Measurements from ENCODE around the gene HECTD4. TPM values are rescaled to one million over a fixed set of nuclear protein-coding genes. Genes with fewer than 3 reads are reported as not detected.

The HECTD4 gene
- total RNA-seq, 1 donor from 2014 or later, result 22.7 TPM

- Histone ChIP-seq H3K36me3 (ENCODE audit: control insufficient read depth, insufficient read depth, low read length) (no peaks in the 10 kb centered on the region), H3K27me3 (ENCODE audit: control insufficient read depth, insufficient read depth, low read length) (no peaks in the 10 kb centered on the region), H3K4me3 (ENCODE audit: low read depth, low read length) (no peak overlapping the region)
- TF ChIP-seq, protein P1, sequence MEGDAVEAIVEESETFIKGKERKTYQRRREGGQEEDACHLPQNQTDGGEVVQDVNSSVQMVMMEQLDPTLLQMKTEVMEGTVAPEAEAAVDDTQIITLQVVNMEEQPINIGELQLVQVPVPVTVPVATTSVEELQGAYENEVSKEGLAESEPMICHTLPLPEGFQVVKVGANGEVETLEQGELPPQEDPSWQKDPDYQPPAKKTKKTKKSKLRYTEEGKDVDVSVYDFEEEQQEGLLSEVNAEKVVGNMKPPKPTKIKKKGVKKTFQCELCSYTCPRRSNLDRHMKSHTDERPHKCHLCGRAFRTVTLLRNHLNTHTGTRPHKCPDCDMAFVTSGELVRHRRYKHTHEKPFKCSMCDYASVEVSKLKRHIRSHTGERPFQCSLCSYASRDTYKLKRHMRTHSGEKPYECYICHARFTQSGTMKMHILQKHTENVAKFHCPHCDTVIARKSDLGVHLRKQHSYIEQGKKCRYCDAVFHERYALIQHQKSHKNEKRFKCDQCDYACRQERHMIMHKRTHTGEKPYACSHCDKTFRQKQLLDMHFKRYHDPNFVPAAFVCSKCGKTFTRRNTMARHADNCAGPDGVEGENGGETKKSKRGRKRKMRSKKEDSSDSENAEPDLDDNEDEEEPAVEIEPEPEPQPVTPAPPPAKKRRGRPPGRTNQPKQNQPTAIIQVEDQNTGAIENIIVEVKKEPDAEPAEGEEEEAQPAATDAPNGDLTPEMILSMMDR (IDR thresholded peaks at IDR 0.05; ENCODE audit: insufficient read depth, low read length, poor library complexity, severe bottlenecking), result no peak
- no peak for DNase-seq (ENCODE audit: low read depth)
These were observed 19.9 kb downstream of the HECTD4 start for GRCh38 chr12:112362310-112362709.

DNA sequence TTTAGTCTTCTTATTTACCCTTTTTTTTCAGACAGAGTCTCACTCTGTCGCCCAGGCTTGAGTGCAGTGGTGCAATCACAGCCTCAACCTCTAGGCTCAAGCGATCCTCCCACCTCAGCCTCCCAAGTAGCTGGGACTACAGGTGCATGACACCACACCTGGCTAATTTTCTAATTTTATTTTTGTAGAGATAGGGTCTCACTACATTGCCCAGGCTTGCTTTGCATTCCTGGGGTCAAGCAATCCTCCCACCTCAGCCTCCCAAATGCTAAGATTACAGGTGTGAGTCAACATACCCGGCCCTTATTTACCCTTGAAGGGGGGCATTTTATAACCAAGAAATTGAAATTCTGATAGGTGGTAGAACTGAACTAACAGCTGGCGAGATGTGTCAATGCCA is 21.0 kb downstream of the HECTD4 start:
- Histone ChIP-seq H3K4me3 (ENCODE audit: low read depth, low read length) (no peak overlapping the region), H3K27me3 (ENCODE audit: control insufficient read depth, insufficient read depth, low read length) (no peaks in the 10 kb centered on the region), H3K36me3 (ENCODE audit: control insufficient read depth, insufficient read depth, low read length) (no peaks in the 10 kb centered on the region)
- no peak for DNase-seq (ENCODE audit: low read depth)
- TF ChIP-seq, protein P1 (IDR thresholded peaks at IDR 0.05; ENCODE audit: insufficient read depth, low read length, poor library complexity, severe bottlenecking), result no peak

DNA sequence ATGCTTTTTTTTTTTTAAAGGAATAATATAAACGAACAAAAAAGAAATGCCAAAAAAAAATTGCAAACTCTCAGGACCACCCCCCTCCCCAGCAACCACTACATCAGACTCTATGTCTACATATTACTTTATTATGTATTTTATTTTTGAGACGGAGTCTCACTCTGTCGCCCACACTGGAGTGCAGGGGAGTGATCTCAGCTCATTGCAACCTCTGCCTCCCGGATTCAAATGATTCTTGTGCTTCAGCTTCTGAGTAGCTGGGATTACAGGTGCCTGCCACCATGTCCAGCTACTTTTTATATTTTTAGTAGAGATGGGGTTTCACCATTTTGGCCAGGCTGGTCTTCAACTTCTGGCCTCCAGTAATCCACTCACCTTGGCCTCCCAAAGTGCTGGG is 22.9 kb downstream of the HECTD4 start:
- DNase-seq (ENCODE audit: low read depth), result no peak
- TF ChIP-seq, protein P1 (IDR thresholded peaks at IDR 0.05; ENCODE audit: insufficient read depth, low read length, poor library complexity, severe bottlenecking), result no peak
- H3K36me3 ChIP-seq (ENCODE audit: control insufficient read depth, insufficient read depth, low read length), result no peaks in the 10 kb centered on the region
- H3K4me3 ChIP-seq (ENCODE audit: low read depth, low read length), result no peak overlapping the region
- no peaks in the 10 kb centered on the region for H3K27me3 ChIP-seq (ENCODE audit: control insufficient read depth, insufficient read depth, low read length)

DNA sequence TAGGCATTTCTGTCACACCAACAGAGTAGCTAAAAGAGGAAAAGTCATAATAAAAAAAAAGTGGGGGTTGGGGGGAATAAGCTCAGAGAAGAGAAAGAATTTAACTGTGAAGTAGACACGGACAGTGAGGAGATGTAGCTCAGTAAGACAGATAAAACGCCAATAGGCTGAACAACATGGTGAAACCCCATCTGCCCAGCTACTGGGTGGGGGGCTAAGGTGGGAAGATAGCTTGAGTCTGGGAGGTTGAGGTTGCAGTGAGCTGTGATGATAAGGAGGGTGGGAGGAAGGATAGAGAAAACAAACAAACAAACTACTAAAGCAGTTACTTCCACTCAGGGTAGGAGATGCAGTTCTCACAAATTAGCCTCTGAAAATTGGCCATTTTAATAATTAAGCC is 25.0 kb downstream of the HECTD4 start:
- no peaks in the 10 kb centered on the region for H3K27me3 ChIP-seq (ENCODE audit: control insufficient read depth, insufficient read depth, low read length)
- no peaks in the 10 kb centered on the region for H3K36me3 ChIP-seq (ENCODE audit: control insufficient read depth, insufficient read depth, low read length)
- TF ChIP-seq, protein P1 (IDR thresholded peaks at IDR 0.05; ENCODE audit: insufficient read depth, low read length, poor library complexity, severe bottlenecking), result no peak
- no peak overlapping the region for H3K4me3 ChIP-seq (ENCODE audit: low read depth, low read length)
- DNase-seq (ENCODE audit: low read depth), result no peak

DNA sequence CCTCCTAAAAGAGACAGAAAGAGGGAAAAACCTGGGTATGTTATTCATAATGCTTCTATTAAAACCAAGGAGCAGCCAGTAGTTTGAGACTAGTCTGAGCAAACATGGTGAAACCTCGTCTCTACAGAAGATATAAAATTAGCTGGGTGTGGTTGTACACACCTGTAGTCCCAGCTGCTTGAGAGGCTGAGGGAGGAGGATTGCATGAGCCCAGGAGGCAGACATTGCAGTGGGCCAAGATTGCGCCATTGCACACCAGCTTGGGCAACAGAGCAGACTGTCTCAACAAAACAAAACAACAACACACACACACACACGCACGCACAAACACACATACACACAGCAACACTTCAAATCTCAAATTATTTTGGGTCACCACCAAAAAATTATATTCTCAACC is 27.8 kb downstream of the HECTD4 start:
- H3K27me3 ChIP-seq (ENCODE audit: control insufficient read depth, insufficient read depth, low read length), result no peaks in the 10 kb centered on the region
- TF ChIP-seq, protein P1 (IDR thresholded peaks at IDR 0.05; ENCODE audit: insufficient read depth, low read length, poor library complexity, severe bottlenecking), result no peak
- no peak overlapping the region for H3K4me3 ChIP-seq (ENCODE audit: low read depth, low read length)
- no peaks in the 10 kb centered on the region for H3K36me3 ChIP-seq (ENCODE audit: control insufficient read depth, insufficient read depth, low read length)
- no peak for DNase-seq (ENCODE audit: low read depth)

GRCh38 chr12:112353393-112353792 is 28.8 kb downstream of the HECTD4 start:
- H3K27me3 ChIP-seq (ENCODE audit: control insufficient read depth, insufficient read depth, low read length), result no peaks in the 10 kb centered on the region
- no peak for DNase-seq (ENCODE audit: low read depth)
- TF ChIP-seq, protein P1 (IDR thresholded peaks at IDR 0.05; ENCODE audit: insufficient read depth, low read length, poor library complexity, severe bottlenecking), result no peak
- H3K36me3 ChIP-seq (ENCODE audit: control insufficient read depth, insufficient read depth, low read length), result no peaks in the 10 kb centered on the region
- H3K4me3 ChIP-seq (ENCODE audit: low read depth, low read length), result no peak overlapping the region
